Measurements from ENCODE around the gene CDH18. TPM values are rescaled to one million over a fixed set of nuclear protein-coding genes. Genes with fewer than 3 reads are reported as not detected.

The CDH18 gene
- total and polyA plus RNA-seq, 2 of the 13 experiments (the other 11 are each of a cell fraction or from before 2014, with no cell fraction given), result not detected

DNA sequence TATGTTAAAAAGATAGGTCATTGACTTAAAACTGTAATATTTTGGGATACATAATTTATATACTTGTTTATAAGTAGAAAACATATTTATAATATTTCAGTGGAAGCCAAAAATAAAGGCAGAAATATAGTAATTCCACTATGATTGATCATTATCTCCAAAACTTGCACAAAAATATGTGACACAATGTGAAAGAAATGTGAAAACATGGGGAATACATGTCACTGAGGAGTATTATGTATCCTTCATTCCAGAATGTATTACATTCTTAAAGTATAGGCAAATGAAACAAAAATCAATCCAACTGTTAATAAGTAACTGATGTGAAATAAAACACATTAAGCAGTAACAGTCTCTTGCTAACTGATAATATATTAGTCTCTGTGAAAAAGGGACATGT, 236.7 kb downstream of the CDH18 start:
- in situ Hi-C loops (cut with HindIII; ENCODE audit: extremely low pct_ligation_motif_present, low pct_unique_long_range_greater_than_20kb), result no loop called here
- CTCF ChIA-PET (ENCODE audit: low intra/inter-chr PET ratio, low total read pairs), result no interaction called here
- no peak for DNase-seq (ENCODE audit: low spot score)
- H3K4me2 ChIP-seq (ENCODE audit: low read depth, low read length), result no peak overlapping the region
- POLR2A ChIA-PET, result no interaction called here
- no peak overlapping the region for H3K27ac ChIP-seq (ENCODE audit: extremely low read length, insufficient read depth, low read length)
- no peak overlapping the region for H3K9ac ChIP-seq (ENCODE audit: insufficient read depth, low read depth, low read length)
- H4K20me1 ChIP-seq (ENCODE audit: insufficient read depth, low read length), result no peaks in the 10 kb centered on the region
- no peak for FAIRE-seq
- no peak overlapping the region for H3K4me3 ChIP-seq (replicated peaks in 1 of 3; ENCODE audit: insufficient read depth in 1 of 3, low read depth in 2 of 3, low read length in 3 of 3)
- no peak overlapping the region for H2AFZ ChIP-seq (ENCODE audit: low read length)
- no peak for ATAC-seq
- H3K4me1 ChIP-seq (ENCODE audit: insufficient read depth, low read length), result no peaks in the 10 kb centered on the region
- H3K36me3 ChIP-seq (replicated peaks in 1 of 2; ENCODE audit: control insufficient read depth in 1 of 2, insufficient read depth in 2 of 2, low read length in 2 of 2), result no peaks in the 10 kb centered on the region
- intact Hi-C loops (cut with micrococcal nuclease; ENCODE audit: unreplicated experiment), result no loop called here
- no TSS peak for BruUV-seq (replicated peaks)
- peaks cover 11% of the 10 kb centered on the region; the same call in 1 of the 2 replicates for H3K9me3 ChIP-seq (ENCODE audit: low read length)
- no peak for TF ChIP-seq IKZF4 (CRISPR knock-in tag; IDR thresholded peaks at IDR 0.05; ENCODE audit: borderline replicate concordance, low read depth, not compliant biosample characterization)
- H3K79me2 ChIP-seq (ENCODE audit: insufficient read depth, low read length), result no peaks in the 10 kb centered on the region
- H3K27me3 ChIP-seq (ENCODE audit: control insufficient read depth in 1 of 2, insufficient read depth in 2 of 2, low read length in 2 of 2), result no peaks in the 10 kb centered on the region

DNA sequence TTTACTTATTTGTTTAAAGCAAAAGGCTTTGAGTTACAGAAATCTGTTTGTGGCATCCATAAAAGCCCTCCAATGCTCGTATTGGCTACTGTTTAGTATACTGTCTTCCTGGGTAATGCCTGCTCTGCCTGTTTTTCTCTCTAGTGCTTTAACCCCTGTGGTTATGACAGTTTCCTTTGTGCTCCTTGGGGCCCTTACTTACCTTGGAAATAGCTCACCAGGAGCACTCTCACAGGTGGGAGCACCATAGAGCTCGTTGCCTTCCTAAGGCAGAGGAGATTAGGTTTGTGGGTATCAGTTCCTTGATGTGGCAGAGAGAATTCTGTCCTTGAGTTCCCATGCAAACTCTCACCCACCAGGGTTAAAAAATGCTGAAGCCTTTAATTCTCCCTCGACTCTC, 242.8 kb downstream of the CDH18 start:
- FAIRE-seq (no peak), DNase-seq (ENCODE audit: low spot score) (no peak), ATAC-seq (no peak)
- H3K36me3 ChIP-seq (replicated peaks in 1 of 2; ENCODE audit: control insufficient read depth in 1 of 2, insufficient read depth in 2 of 2, low read length in 2 of 2), result no peaks in the 10 kb centered on the region
- in situ Hi-C loops (cut with HindIII; ENCODE audit: extremely low pct_ligation_motif_present, low pct_unique_long_range_greater_than_20kb), result no loop called here
- no peak overlapping the region for H3K27ac ChIP-seq (ENCODE audit: extremely low read length, insufficient read depth, low read length)
- CTCF ChIA-PET (ENCODE audit: low intra/inter-chr PET ratio, low total read pairs), result no interaction called here
- no peak overlapping the region for H3K4me3 ChIP-seq (replicated peaks in 1 of 3; ENCODE audit: insufficient read depth in 1 of 3, low read depth in 2 of 3, low read length in 3 of 3)
- no peaks in the 10 kb centered on the region for H3K79me2 ChIP-seq (ENCODE audit: insufficient read depth, low read length)
- no peaks in the 10 kb centered on the region for H3K9me3 ChIP-seq (ENCODE audit: low read length)
- no peak overlapping the region for H2AFZ ChIP-seq (ENCODE audit: low read length)
- WGBS (ENCODE audit: low lambda C conversion rate), result 0% methylated on average over 2 of the region's 3 CpGs
- no peak overlapping the region for H3K9ac ChIP-seq (ENCODE audit: insufficient read depth, low read depth, low read length)
- H3K27me3 ChIP-seq (ENCODE audit: control insufficient read depth in 1 of 2, insufficient read depth in 2 of 2, low read length in 2 of 2), result no peaks in the 10 kb centered on the region
- no TSS peak for BruUV-seq (replicated peaks)
- no peak overlapping the region for H3K4me2 ChIP-seq (ENCODE audit: low read depth, low read length)
- intact Hi-C loops (cut with micrococcal nuclease; ENCODE audit: unreplicated experiment), result no loop called here
- TF ChIP-seq KLF12 (CRISPR knock-in tag; IDR thresholded peaks at IDR 0.05; ENCODE audit: borderline replicate concordance), result no peak
- TF ChIP-seq, protein P1, sequence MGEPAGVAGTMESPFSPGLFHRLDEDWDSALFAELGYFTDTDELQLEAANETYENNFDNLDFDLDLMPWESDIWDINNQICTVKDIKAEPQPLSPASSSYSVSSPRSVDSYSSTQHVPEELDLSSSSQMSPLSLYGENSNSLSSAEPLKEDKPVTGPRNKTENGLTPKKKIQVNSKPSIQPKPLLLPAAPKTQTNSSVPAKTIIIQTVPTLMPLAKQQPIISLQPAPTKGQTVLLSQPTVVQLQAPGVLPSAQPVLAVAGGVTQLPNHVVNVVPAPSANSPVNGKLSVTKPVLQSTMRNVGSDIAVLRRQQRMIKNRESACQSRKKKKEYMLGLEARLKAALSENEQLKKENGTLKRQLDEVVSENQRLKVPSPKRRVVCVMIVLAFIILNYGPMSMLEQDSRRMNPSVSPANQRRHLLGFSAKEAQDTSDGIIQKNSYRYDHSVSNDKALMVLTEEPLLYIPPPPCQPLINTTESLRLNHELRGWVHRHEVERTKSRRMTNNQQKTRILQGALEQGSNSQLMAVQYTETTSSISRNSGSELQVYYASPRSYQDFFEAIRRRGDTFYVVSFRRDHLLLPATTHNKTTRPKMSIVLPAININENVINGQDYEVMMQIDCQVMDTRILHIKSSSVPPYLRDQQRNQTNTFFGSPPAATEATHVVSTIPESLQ (CRISPR knock-in tag; conservative IDR thresholded peaks at IDR 0.05), result no peak
- no peak for TF ChIP-seq NFKBIZ (CRISPR knock-in tag; IDR thresholded peaks at IDR 0.05)
- TF ChIP-seq CENPX (CRISPR knock-in tag; IDR thresholded peaks at IDR 0.05), result no peak
- TF ChIP-seq NR1H2 (CRISPR knock-in tag; IDR thresholded peaks at IDR 0.05; ENCODE audit: borderline replicate concordance, low read depth), result no peak
- no peak for TF ChIP-seq ZSCAN20 (CRISPR knock-in tag; IDR thresholded peaks at IDR 0.05; ENCODE audit: borderline replicate concordance)
- TF ChIP-seq HNRNPH1 (optimal IDR thresholded peaks at IDR 0.05; ENCODE audit: low read depth, low read length), result no peak
- TF ChIP-seq ZNF282 (IDR thresholded peaks at IDR 0.05; ENCODE audit: partially characterized antibody), result no peak
- no peak for TF ChIP-seq IRF2 (CRISPR knock-in tag; IDR thresholded peaks at IDR 0.05)
- TF ChIP-seq, protein P2, sequence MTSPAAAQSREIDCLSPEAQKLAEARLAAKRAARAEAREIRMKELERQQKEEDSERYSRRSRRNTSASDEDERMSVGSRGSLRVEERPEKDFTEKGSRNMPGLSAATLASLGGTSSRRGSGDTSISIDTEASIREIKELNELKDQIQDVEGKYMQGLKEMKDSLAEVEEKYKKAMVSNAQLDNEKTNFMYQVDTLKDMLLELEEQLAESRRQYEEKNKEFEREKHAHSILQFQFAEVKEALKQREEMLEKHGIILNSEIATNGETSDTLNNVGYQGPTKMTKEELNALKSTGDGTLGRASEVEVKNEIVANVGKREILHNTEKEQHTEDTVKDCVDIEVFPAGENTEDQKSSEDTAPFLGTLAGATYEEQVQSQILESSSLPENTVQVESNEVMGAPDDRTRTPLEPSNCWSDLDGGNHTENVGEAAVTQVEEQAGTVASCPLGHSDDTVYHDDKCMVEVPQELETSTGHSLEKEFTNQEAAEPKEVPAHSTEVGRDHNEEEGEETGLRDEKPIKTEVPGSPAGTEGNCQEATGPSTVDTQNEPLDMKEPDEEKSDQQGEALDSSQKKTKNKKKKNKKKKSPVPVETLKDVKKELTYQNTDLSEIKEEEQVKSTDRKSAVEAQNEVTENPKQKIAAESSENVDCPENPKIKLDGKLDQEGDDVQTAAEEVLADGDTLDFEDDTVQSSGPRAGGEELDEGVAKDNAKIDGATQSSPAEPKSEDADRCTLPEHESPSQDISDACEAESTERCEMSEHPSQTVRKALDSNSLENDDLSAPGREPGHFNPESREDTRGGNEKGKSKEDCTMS (CRISPR knock-in tag; conservative IDR thresholded peaks at IDR 0.05), result no peak
- TF ChIP-seq KDM4B (CRISPR knock-in tag; IDR thresholded peaks at IDR 0.05), result no peak
- no peak for TF ChIP-seq ZNF841 (CRISPR knock-in tag; IDR thresholded peaks at IDR 0.05; ENCODE audit: borderline replicate concordance)
- TF ChIP-seq ZNF792 (CRISPR knock-in tag; IDR thresholded peaks at IDR 0.05), result no peak
- TF ChIP-seq, protein P3, sequence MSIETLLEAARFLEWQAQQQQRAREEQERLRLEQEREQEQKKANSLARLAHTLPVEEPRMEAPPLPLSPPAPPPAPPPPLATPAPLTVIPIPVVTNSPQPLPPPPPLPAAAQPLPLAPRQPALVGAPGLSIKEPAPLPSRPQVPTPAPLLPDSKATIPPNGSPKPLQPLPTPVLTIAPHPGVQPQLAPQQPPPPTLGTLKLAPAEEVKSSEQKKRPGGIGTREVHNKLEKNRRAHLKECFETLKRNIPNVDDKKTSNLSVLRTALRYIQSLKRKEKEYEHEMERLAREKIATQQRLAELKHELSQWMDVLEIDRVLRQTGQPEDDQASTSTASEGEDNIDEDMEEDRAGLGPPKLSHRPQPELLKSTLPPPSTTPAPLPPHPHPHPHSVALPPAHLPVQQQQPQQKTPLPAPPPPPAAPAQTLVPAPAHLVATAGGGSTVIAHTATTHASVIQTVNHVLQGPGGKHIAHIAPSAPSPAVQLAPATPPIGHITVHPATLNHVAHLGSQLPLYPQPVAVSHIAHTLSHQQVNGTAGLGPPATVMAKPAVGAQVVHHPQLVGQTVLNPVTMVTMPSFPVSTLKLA (IDR thresholded peaks at IDR 0.05), result no peak
- POLR2A ChIA-PET, result no interaction called here
- no peaks in the 10 kb centered on the region for H4K20me1 ChIP-seq (ENCODE audit: insufficient read depth, low read length)
- no peaks in the 10 kb centered on the region for H3K4me1 ChIP-seq (ENCODE audit: insufficient read depth, low read length)
